B cell (primary cell): Measurements from ENCODE around the gene BANP.

Experiments used
- EZH2 ChIP-seq: IDR thresholded peaks from 2 replicates; pipeline ENCODE4 v1.6.1; 2012; ENCODE audit warnings: borderline replicate concordance, low read depth, mild to moderate bottlenecking, moderate library complexity, low read length; ENCODE audit not compliant: insufficient read depth, poor library complexity, severe bottlenecking
- TF ChIP-seq, protein P1 (sequence below): fragments of 200-600 bp; IDR thresholded peaks from one replicate; pipeline ENCODE4 v1.8.0; 2022; ENCODE audit warnings: antibody characterized with exemption, mild to moderate bottlenecking

DNA sequence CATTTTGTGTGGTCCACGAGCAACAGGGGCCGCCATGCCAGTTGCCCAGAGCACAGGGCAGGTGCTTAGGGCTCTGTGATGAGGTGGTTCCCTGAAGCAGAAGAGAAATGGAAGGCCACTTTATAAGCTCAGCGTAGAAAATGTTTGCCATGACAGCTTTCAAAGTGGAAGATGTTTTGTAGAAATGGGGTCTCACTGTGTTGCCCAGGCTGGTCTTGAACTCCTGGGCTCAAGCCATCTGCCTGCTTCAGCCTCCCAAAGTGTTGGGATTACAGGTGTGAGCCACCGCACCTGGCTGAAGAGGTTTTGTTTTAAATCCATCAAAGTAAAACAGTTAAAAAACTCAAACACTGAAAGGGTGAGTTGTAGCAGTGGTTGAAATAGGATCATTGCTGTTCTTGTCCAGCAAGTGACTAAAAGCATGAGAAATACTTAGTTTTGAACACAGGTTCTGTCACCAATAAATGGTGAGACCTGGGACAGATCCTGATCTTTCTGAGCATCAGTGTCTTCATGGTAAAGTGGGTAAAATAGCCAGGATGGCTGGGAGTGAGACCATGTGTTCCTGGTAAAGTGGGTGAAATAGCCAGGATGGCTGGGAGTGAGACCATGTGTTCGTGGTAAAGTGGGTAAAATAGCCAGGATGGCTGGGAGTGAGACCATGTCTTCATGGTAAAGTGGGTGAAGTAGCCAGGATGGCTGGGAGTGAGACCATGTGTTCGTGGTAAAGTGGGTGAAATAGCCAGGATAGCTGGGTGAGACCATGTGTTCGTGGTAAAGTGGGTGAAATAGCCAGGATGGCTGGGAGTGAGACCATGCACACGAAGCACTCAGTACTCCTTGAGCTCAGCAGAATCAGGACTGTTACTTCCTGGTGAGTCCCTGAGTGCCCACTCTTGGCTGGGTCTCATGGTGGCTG lies 46.0 kb downstream of the BANP start:
- TF ChIP-seq, protein P1, sequence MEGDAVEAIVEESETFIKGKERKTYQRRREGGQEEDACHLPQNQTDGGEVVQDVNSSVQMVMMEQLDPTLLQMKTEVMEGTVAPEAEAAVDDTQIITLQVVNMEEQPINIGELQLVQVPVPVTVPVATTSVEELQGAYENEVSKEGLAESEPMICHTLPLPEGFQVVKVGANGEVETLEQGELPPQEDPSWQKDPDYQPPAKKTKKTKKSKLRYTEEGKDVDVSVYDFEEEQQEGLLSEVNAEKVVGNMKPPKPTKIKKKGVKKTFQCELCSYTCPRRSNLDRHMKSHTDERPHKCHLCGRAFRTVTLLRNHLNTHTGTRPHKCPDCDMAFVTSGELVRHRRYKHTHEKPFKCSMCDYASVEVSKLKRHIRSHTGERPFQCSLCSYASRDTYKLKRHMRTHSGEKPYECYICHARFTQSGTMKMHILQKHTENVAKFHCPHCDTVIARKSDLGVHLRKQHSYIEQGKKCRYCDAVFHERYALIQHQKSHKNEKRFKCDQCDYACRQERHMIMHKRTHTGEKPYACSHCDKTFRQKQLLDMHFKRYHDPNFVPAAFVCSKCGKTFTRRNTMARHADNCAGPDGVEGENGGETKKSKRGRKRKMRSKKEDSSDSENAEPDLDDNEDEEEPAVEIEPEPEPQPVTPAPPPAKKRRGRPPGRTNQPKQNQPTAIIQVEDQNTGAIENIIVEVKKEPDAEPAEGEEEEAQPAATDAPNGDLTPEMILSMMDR, result no peak
- no peak for TF ChIP-seq EZH2
